Activated B cell treated with CpG ODN at 0.5 μM for 24 hours (primary cell): ENCODE data around the gene TOR4A. TPM values are rescaled to one million over a fixed set of nuclear protein-coding genes. Genes with fewer than 3 reads are reported as not detected.

Experiments
- ATAC-seq: fragments of 200-7000 bp; cut with Tn5 transposase; one replicate; pipeline ENCODE4 v1.10.0; 2021; ENCODE audit warnings: low read depth, mild to moderate bottlenecking, moderate library complexity
- CTCF ChIA-PET: fragments of 350-600 bp; sonication (Branson Sonifier 250); formaldehyde crosslinking; loops from one replicate; lab custom pipeline; 2021; ENCODE audit warnings: antibody characterized with exemption; lab: Charles Lee
- POLR2A ChIA-PET: fragments of 350-600 bp; sonication (Branson Sonifier 250); formaldehyde crosslinking; loops from one replicate; lab custom pipeline; 2021; ENCODE audit warnings: antibody characterized with exemption; lab: Charles Lee
- DNase-seq: peaks from one replicate; pipeline ENCODE4 v3.0.0; 2022
- H3K27ac Mint-ChIP-seq: one replicate; pipeline ENCODE4 v1.8.0; 2020; ENCODE audit warnings: mixed read lengths
- H3K27me3 Mint-ChIP-seq: one replicate; pipeline ENCODE4 v1.8.0; 2021; ENCODE audit warnings: mixed read lengths
- H3K36me3 Mint-ChIP-seq: one replicate; pipeline ENCODE4 v1.8.0; 2021; ENCODE audit warnings: low read depth, mixed read lengths
- H3K4me1 Mint-ChIP-seq: one replicate; pipeline ENCODE4 v1.8.0; 2021; ENCODE audit warnings: mixed read lengths
- H3K4me3 Mint-ChIP-seq: one replicate; pipeline ENCODE4 v1.8.0; 2020; ENCODE audit warnings: mild to moderate bottlenecking, mixed read lengths
- H3K9me3 Mint-ChIP-seq: one replicate; pipeline ENCODE4 v1.8.0; 2020; ENCODE audit warnings: mixed read lengths
- CTCF ChIP-seq: fragments of 200-600 bp; IDR thresholded peaks from one replicate; pipeline ENCODE4 v1.8.0; 2022; ENCODE audit warnings: antibody characterized with exemption, mild to moderate bottlenecking
- intact Hi-C: fragments of 100-400 bp; cut with micrococcal nuclease; formaldehyde crosslinking; loops from one replicate; pipeline ENCODE4 v1.15.1; 2024
- total RNA-seq: library from RNA; stranded (reverse); gene quantifications from 2 replicates; pipeline ENCODE4 v1.2.3, GENCODE V29; 2022

Gene TOR4A
- total RNA-seq, 1 donor from 2014 or later = 9.1 TPM

DNA sequence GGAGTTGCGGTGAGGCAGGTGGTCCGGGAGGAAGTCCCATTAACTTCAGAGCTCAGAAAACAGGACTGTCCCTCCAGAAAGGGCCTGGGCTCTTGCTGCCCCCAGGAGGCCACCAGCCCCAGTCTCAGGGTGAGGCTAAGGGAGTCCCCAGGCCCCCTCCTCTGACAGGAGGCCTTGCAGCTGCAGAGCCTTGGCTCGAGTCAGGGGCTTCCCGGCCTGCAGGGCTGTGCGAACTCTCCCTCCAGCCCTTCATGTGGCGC, 29.7 kb upstream of the TOR4A start:
- H3K36me3 Mint-ChIP-seq = peaks cover 14% of the 10 kb centered on the region
- no peaks in the 10 kb centered on the region for H3K9me3 Mint-ChIP-seq
- DNase-seq (no peak), ATAC-seq (no peak)
- no peak overlapping the region for H3K4me3 Mint-ChIP-seq
- no peaks in the 10 kb centered on the region for H3K27me3 Mint-ChIP-seq
- no peak overlapping the region for H3K27ac Mint-ChIP-seq
- peaks cover 10% of the 10 kb centered on the region for H3K4me1 Mint-ChIP-seq
- TF ChIP-seq CTCF = no peak
- CTCF ChIA-PET = no interaction called here
- POLR2A ChIA-PET = interaction anchor here (0.7 kb wide), 1 partner anchor 481 kb away, joined by 4 read pairs; no protein-coding TSS in a partner anchor
- intact Hi-C loops = no loop called here

- Mint-ChIP-seq H3K4me1 (peaks cover 7% of the 10 kb centered on the region), H3K4me3 (no peak overlapping the region), H3K9me3 (no peaks in the 10 kb centered on the region), H3K36me3 (peaks cover under 1% of the 10 kb centered on the region), H3K27ac (no peak overlapping the region), H3K27me3 (no peaks in the 10 kb centered on the region)
- ChIA-PET CTCF (no interaction called here), POLR2A (interaction anchor here (0.6 to 8.5 kb wide), 2 partner anchors 9 to 472 kb away, joined by 10 to 160 read pairs; partner anchors contain the start of gene TUBB4B)
- intact Hi-C loops = no loop called here
- DNase-seq (no peak), ATAC-seq (no peak)
- TF ChIP-seq CTCF = no peak
Measured at GRCh38 chr9:137250329-137251193, 27.0 kb upstream of the TOR4A start.

DNA sequence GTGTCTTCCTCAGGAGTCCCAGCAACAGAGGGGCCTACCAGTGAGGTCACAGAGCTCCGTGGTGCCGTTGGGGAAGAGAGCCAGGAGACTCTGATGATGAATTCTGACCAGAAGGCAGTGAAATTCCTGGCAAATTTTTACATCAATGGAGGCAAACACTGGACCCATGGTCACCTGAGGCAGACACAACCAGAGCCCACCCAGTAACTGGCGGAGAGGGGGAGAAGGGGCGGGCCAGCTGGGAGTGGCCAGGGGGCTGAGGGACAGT, 26.4 kb upstream of the TOR4A start, which contains the start of gene STPG3:
Gene STPG3 (plus strand): TSS at position 93 of the 268 bp plus-strand sequence. CDS start 1 bp downstream, at position 94.
- Mint-ChIP-seq H3K9me3 (no peaks in the 10 kb centered on the region), H3K27me3 (no peaks in the 10 kb centered on the region), H3K36me3 (peaks cover 3% of the 10 kb centered on the region), H3K4me1 (peaks cover 8% of the 10 kb centered on the region), H3K4me3 (no peak within 1 kb of the TSS), H3K27ac (no peak within 1 kb of the TSS)
- intact Hi-C loops = no loop called here
- ATAC-seq (no peak), DNase-seq (no peak)
- TF ChIP-seq CTCF = no peak
- ChIA-PET CTCF (no interaction called here), POLR2A (interaction anchor here (0.6 to 8.5 kb wide), 2 partner anchors 9 to 473 kb away, joined by 10 to 160 read pairs; partner anchors contain the start of gene TUBB4B)

DNA sequence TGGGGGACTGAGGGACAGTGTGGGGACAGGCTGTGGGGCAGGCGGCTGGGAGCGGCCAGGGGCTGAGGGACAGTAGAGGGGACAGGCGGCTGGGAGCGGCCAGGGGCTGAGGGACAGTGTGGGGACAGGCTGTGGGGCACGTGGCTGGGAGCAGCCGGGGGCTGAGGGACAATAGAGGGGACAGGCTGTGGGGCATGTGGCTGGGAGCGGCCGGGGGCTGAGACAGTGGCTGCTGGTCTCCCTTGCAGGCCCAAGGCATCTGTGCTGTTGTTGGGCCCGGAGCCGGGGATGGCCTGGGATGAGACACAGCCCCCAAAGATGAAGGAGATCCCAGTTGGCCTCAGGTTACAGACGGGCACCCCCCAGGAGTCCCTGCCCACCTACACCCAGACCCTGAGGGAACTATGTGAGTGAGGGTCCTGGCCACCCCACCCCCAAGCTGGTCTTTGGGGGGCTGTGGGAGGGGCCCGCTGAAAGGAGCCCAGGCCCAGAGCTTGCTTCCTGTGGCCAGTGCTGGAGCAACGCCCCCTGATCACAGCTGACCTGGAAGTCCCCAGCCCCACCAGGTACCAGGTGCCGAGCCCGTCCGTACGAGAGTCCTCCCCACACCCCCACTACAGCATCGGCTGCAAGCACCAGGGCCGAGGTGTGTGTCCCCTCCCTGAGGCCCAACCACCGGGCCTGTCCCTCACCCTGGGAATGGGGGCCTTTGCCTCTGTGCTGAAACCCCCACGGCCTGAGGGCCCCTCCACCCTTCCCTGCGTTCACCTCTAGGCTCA, 25.8 kb upstream of the TOR4A start:
- no peaks in the 10 kb centered on the region for H3K9me3 Mint-ChIP-seq
- H3K36me3 Mint-ChIP-seq = peaks cover 4% of the 10 kb centered on the region
- intact Hi-C loops = no loop called here
- peaks cover 14% of the 10 kb centered on the region for H3K4me1 Mint-ChIP-seq
- no peak for TF ChIP-seq CTCF
- DNase-seq (no peak), ATAC-seq (no peak)
- CTCF ChIA-PET = no interaction called here
- no peak overlapping the region for H3K4me3 Mint-ChIP-seq
- no peaks in the 10 kb centered on the region for H3K27me3 Mint-ChIP-seq
- POLR2A ChIA-PET = interaction anchor here (8.5 kb wide), 1 partner anchor 10 kb away, joined by 160 read pairs; the partner anchor contains the start of gene TUBB4B
- H3K27ac Mint-ChIP-seq = no peak overlapping the region
